ENCODE measurements around the gene THRA.

THRA gene

GRCh38 chr17:40038882-40039513 lies 23.8 kb upstream of the THRA start:
- peak; percentile 33; the same call in 1 of the 2 replicates for TF ChIP-seq CTCF (IDR thresholded peaks at IDR 0.05; ENCODE audit: borderline replicate concordance, insufficient read depth, low read depth, low read length)

GRCh38 chr17:40041196-40041595 lies 21.6 kb upstream of the THRA start:
- no peak overlapping the region for H3K4me3 ChIP-seq (ENCODE audit: low read depth, low read length)
- no peak for TF ChIP-seq CTCF (IDR thresholded peaks at IDR 0.05; ENCODE audit: borderline replicate concordance, insufficient read depth, low read depth, low read length)

More at GRCh38 chr17:40038882-40039513, 23.8 kb upstream of the THRA start:
- H3K4me3 ChIP-seq (ENCODE audit: low read depth, low read length) = no peak overlapping the region

GRCh38 chr17:40056379-40057015 lies 6.3 kb upstream of the THRA start:
- H3K4me3 ChIP-seq (ENCODE audit: low read depth, low read length) = no peak overlapping the region
- no peak for TF ChIP-seq CTCF (IDR thresholded peaks at IDR 0.05; ENCODE audit: borderline replicate concordance, insufficient read depth, low read depth, low read length)

GRCh38 chr17:40058186-40058784 lies 4.5 kb upstream of the THRA start:
- TF ChIP-seq CTCF (IDR thresholded peaks at IDR 0.05; ENCODE audit: borderline replicate concordance, insufficient read depth, low read depth, low read length) = no peak
- H3K4me3 ChIP-seq (ENCODE audit: low read depth, low read length) = no peak overlapping the region

GRCh38 chr17:40058865-40059264 lies 3.9 kb upstream of the THRA start:
- no peak overlapping the region for H3K4me3 ChIP-seq (ENCODE audit: low read depth, low read length)
- no peak for TF ChIP-seq CTCF (IDR thresholded peaks at IDR 0.05; ENCODE audit: borderline replicate concordance, insufficient read depth, low read depth, low read length)

- H3K4me3 ChIP-seq (ENCODE audit: low read depth, low read length) = no peak overlapping the region
- no peak for TF ChIP-seq CTCF (IDR thresholded peaks at IDR 0.05; ENCODE audit: borderline replicate concordance, insufficient read depth, low read depth, low read length)
These were observed 2.9 kb upstream of the THRA start for GRCh38 chr17:40059729-40060475.

Data from GM12875 (cell line).